Keratinocyte (primary cell): ENCODE results near the gene NCKAP5.

Source experiments
- EZH2 ChIP-seq: IDR thresholded peaks from one replicate; pipeline ENCODE4 v1.6.1; 2012; ENCODE audit warnings: inconsistent platforms, mild to moderate bottlenecking, low read length, moderate library complexity
- TF ChIP-seq, protein P1 (sequence below), 3 experiments: IDR thresholded peaks in 1 of 3; conservative IDR thresholded peaks in 1 of 3; optimal IDR thresholded peaks in 1 of 3; 2 replicates in 2 of 3; 3 replicates in 1 of 3; pipeline versions ENCODE3 to v1.5.1; 2011; ENCODE audit warnings: low read length in 3 of 3, mild to moderate bottlenecking in 3 of 3, moderate library complexity in 2 of 3, control low read depth in 1 of 3, inconsistent platforms in 1 of 3; ENCODE audit not compliant: insufficient read depth in 2 of 3; ENCODE audit errors: extremely low read depth in 1 of 3

DNA sequence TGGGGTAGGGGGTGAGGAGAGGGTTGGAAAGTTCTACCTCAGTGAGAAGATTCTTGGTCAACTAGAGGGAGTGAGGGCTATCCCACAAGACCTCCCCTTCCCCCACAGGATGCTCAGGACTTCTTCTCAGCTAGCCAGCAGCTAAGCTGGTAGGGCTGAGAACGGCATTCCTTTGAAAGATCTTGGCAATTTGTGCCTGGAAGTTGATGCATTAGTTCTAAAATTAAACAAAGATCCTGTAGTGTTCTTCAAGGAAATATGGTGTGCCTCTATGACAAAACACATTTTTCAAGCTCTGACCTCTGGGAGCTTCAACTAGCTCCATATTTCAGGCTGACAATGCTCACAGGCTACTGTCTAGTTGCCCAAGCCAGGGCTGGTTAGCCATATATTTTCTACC is 900.6 kb downstream of the NCKAP5 start:
- TF ChIP-seq, protein P1, sequence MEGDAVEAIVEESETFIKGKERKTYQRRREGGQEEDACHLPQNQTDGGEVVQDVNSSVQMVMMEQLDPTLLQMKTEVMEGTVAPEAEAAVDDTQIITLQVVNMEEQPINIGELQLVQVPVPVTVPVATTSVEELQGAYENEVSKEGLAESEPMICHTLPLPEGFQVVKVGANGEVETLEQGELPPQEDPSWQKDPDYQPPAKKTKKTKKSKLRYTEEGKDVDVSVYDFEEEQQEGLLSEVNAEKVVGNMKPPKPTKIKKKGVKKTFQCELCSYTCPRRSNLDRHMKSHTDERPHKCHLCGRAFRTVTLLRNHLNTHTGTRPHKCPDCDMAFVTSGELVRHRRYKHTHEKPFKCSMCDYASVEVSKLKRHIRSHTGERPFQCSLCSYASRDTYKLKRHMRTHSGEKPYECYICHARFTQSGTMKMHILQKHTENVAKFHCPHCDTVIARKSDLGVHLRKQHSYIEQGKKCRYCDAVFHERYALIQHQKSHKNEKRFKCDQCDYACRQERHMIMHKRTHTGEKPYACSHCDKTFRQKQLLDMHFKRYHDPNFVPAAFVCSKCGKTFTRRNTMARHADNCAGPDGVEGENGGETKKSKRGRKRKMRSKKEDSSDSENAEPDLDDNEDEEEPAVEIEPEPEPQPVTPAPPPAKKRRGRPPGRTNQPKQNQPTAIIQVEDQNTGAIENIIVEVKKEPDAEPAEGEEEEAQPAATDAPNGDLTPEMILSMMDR (optimal IDR thresholded peaks at IDR 0.05 in 1 of 3, IDR thresholded peaks at IDR 0.05 in 1 of 3, conservative IDR thresholded peaks at IDR 0.05 in 1 of 3; ENCODE audit: extremely low read depth in 1 of 3, insufficient read depth in 2 of 3, low read length in 3 of 3), result no peak
- TF ChIP-seq EZH2, result no peak
